NCI-H82 treated with DMSO at 0.1 percent for 48 hours (cell line): ENCODE measurements around the gene TRAPPC1.

Source experiments
- DNase-seq: peaks from one replicate; lab custom pipeline; 2025; ENCODE audit not compliant: unreplicated experiment; lab: John Stamatoyannopoulos, UW

The TRAPPC1 gene

GRCh38 chr17:7881276-7882054 is 50.3 kb downstream of the TRAPPC1 start:
- peak; percentile 88 for DNase-seq
